Fibroblast of the aortic adventitia (primary cell): ENCODE measurements around the gene TRAPPC4. TPM values are rescaled to one million over a fixed set of nuclear protein-coding genes. Genes with fewer than 3 reads are reported as not detected.
"Not testable (repeated sequence)": the region's sequence is repeated elsewhere in the genome, so short reads cannot be mapped to it uniquely, and the experiment has no call there.

Experiments used
- DNase-seq: peaks from one replicate; pipeline ENCODE4 v3.0.0-alpha.2; 2010; ENCODE audit warnings: low read depth
- H3K4me3 ChIP-seq: 2 replicates; pipeline ENCODE4 v1.5.1; 2011; ENCODE audit warnings: low read depth, mild to moderate bottlenecking, control low read depth, low read length, moderate library complexity
- total RNA-seq: library from RNA; depleted of rRNA; stranded (reverse); fragments of >200 nt; gene quantifications from 2 replicates; pipeline ENCODE4 v1.2.3, GENCODE V29; 2012; ENCODE audit warnings: low replicate concordance
- TF ChIP-seq, protein P1 (sequence below): IDR thresholded peaks from 2 replicates; pipeline ENCODE4 v1.5.1; 2011; ENCODE audit warnings: mild to moderate bottlenecking, low read length, control low read depth, inconsistent platforms; ENCODE audit not compliant: insufficient read depth

TRAPPC4 gene
- total RNA-seq, 1 donor = 79.9 TPM

DNA sequence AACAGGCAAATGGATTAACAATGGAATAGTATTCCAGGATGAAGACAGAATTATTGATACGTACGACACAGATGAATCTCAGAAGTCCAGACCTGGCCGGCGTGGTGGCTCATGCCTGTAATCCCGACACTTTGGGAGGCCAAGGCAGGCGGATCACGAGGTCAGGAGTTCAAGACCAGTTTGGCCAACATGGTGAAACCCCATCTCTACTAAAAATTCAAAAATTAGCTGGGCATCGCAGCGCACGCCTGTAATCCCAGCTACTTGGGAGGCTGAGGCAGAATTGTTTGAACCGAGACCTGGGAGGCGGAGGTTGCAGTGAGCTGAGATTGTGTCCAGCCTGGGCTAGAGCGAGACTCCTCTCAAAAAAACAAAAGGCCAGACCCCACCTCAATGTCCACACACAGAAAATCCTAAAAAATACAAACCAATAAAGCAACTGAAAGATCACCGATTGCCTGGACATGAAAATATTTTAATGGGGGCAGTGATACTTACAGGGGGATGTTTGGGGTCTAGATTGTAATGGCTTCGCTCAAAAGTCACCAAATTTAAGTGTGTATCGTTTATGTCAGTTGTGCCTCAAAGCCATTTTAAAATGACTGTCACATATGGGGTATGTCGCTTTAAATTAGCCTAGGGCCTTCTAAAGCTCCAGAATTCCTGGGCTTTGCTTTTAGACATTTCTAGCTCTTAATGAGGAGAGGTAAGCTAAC is 4.2 kb upstream of the TRAPPC4 start:
- TF ChIP-seq, protein P1, sequence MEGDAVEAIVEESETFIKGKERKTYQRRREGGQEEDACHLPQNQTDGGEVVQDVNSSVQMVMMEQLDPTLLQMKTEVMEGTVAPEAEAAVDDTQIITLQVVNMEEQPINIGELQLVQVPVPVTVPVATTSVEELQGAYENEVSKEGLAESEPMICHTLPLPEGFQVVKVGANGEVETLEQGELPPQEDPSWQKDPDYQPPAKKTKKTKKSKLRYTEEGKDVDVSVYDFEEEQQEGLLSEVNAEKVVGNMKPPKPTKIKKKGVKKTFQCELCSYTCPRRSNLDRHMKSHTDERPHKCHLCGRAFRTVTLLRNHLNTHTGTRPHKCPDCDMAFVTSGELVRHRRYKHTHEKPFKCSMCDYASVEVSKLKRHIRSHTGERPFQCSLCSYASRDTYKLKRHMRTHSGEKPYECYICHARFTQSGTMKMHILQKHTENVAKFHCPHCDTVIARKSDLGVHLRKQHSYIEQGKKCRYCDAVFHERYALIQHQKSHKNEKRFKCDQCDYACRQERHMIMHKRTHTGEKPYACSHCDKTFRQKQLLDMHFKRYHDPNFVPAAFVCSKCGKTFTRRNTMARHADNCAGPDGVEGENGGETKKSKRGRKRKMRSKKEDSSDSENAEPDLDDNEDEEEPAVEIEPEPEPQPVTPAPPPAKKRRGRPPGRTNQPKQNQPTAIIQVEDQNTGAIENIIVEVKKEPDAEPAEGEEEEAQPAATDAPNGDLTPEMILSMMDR = no peak
- H3K4me3 ChIP-seq = no peak overlapping the region
- DNase-seq = no peak

DNA sequence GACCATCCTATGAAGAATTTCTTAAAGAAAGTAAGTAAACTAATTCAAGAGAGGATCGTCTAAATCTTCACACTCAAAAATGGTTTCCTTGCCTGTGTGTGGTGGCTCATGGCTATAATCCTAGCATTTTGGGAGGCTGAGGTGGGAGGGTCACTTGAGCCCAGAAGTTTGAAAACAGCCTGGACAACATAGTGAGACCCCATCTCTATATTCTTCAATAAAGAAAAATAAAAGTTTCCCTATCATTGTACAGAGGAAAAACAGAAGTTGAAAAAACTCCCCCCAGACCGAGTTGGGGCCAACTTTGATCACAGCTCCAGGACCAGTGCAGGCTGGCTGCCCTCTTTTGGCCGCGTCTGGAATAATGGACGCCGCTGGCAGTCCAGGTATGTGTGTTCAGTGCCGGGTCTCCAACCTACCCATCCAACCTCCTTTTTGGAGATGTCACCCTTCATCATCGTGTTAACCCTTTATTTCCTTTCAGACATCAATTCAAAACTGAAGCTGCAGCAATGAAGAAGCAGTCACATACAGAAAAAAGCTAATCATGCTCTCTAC is 3.4 kb upstream of the TRAPPC4 start:
- TF ChIP-seq, protein P1 = no peak
- DNase-seq = no peak
- no peak overlapping the region for H3K4me3 ChIP-seq

DNA sequence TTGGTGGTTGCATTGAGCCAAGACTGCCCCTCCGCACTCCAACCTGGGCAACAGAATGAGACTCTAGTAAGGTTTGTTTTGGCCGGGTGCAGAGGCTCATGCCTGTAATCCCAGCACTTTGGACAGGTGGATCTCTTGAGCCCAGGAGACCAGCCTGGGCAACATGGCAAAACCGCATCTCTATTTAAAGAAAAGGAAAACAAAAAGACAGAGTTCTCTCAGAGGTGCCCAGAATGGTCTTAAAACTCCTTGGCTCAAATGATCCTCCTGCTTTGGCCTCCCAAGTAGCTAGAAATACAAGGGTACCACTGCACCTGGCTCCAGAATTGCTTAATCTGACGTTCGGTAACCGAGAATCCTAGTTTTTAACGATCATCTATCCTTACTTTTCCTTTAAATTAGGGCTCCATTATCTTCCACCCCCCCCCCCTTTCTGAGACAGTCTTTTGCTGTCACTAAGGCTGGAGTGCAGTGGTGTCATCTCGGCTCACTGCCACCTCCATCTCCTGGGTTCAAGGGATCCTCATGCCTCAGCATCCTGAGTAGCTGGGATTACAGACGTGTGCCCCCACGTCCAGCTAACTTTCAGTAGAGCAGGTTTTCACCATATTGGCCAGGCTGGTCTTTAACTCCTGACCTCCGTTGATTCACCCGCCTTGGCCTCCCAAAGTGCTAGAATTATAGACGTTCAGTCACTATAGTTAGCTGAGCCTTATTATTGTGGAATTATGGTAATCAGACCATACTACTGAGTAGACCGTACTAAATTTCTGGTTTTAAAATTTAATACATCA is 2.2 kb upstream of the TRAPPC4 start:
- peak overlapping the region; percentile 29 for H3K4me3 ChIP-seq
- TF ChIP-seq, protein P1 = no peak
- no peak for DNase-seq

DNA sequence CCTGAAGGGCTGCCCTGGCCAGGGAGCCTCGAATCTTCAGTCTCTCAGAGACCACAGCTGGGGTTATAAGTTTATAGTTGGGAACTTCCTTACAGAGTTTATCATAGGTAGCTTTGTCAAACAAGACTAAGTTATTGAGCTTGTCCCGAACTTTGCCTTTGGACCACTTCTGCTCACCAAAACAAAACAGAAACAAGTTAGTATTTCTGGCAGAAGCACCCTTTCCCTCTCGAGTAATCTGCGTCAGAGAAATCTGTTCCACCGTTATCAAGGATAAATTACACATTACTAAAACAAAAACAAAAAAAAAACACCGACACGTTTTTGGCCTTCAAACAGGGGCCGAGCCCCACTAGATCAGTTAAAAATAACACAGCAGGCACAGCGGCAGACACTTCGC is 1.2 kb upstream of the TRAPPC4 start:
- DNase-seq = not testable (repeated sequence)
- H3K4me3 ChIP-seq = peak overlapping the region; percentile 97

- H3K4me3 ChIP-seq = peak overlapping the region; percentile 97
- no peak for DNase-seq
- TF ChIP-seq, protein P1 = no peak
Measured at GRCh38 chr11:119019996-119020395, 1.4 kb downstream of the TRAPPC4 start.

GRCh38 chr11:119021631-119022030 is 3.1 kb downstream of the TRAPPC4 start:
- no peak overlapping the region for H3K4me3 ChIP-seq
- TF ChIP-seq, protein P1 = no peak
- DNase-seq = no peak

DNA sequence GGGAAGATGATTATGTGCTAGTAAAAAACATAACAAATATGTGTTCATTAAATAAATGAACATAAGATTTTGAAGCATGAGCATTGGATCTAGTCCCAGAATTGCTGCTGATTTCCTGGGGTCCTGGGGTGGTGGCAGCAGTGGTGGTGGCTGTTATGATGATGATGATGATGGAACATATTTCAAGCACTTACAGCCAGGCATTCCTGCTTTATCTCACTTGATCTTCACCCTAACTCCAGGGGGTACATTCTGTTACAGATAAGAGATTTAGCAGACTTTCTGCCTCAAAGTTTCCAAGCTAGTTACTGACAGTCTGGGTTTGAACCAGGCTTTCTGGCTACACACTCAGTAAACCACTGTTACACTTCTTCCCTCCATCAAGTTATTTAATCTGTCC is 5.2 kb downstream of the TRAPPC4 start:
- TF ChIP-seq, protein P1 = no peak
- peak; percentile 53 for DNase-seq
- H3K4me3 ChIP-seq = no peak overlapping the region
